Vagina (tissue), 2 donors: ENCODE measurements around the gene RERG.

Source experiments
- CTCF ChIP-seq, 3 experiments: fragments of 450-650 bp in 2 of 3; fragments of 200-600 bp in 1 of 3; sonication (generic) in 1 of 3; IDR thresholded peaks; one replicate each; pipeline ENCODE4 v1.5.1; 2017 to 2019; ENCODE audit warnings: antibody characterized with exemption in 3 of 3, mild to moderate bottlenecking in 2 of 3, moderate library complexity in 2 of 3
- POLR2A ChIP-seq, 2 donors: fragments of 450-650 bp; IDR thresholded peaks; one replicate each; pipeline ENCODE4 v1.6.1; 2017; ENCODE audit warnings: antibody characterized with exemption in 2 of 2, mild to moderate bottlenecking in 2 of 2, moderate library complexity in 2 of 2

- TF ChIP-seq CTCF (IDR thresholded peaks at IDR 0.05) (no peak), POLR2A (IDR thresholded peaks at IDR 0.05) (no peak)
Measured at GRCh38 chr12:15179672-15180071, 41.5 kb downstream of the RERG start.
